ENCODE data around the gene CPT1A.
A peak's percentile ranks its signal among the peaks of the same experiment; 100 is the strongest.

CPT1A gene

DNA sequence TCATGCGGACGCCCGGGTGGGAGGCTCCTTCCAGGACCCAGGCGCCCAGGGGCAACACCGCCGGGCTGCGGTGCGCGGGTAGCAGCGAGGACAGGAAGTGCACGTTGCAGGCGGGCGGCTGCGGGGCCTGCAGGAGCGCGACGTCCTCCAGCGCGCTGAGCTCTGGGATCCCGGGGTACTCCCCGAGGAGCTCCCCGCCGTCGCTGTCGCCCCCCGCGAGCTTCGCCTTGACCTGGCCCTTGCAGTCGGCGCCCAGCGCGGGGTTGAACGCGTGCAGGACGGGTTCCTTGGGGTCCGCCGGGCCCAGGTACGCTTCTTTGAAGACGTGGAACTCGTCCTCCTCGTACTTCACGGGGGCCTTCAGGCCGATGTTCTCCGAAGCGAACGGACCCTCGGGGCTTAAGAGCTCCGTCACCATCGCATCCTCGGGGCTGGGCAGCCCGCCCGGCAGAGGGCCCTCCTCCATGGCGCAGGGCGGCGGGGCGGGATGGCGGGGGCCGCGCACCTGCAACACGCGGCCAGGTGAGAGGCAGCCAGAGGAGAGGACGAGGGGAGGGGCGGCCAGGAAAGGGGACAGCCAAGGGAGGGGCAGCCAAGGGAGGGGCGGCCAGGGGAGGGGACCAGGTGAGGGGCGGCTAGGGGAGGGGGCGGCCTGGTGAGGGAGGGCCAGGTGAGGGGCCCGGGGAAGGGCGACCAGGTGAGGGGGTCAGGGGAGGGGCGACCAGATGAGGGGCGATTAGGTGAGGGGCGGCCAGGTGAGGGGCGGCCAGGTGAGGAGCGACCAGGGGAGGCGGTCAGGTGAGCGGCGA lies 91.3 kb downstream of the CPT1A start:
- peak; percentile 6 for DNase-seq

DNA sequence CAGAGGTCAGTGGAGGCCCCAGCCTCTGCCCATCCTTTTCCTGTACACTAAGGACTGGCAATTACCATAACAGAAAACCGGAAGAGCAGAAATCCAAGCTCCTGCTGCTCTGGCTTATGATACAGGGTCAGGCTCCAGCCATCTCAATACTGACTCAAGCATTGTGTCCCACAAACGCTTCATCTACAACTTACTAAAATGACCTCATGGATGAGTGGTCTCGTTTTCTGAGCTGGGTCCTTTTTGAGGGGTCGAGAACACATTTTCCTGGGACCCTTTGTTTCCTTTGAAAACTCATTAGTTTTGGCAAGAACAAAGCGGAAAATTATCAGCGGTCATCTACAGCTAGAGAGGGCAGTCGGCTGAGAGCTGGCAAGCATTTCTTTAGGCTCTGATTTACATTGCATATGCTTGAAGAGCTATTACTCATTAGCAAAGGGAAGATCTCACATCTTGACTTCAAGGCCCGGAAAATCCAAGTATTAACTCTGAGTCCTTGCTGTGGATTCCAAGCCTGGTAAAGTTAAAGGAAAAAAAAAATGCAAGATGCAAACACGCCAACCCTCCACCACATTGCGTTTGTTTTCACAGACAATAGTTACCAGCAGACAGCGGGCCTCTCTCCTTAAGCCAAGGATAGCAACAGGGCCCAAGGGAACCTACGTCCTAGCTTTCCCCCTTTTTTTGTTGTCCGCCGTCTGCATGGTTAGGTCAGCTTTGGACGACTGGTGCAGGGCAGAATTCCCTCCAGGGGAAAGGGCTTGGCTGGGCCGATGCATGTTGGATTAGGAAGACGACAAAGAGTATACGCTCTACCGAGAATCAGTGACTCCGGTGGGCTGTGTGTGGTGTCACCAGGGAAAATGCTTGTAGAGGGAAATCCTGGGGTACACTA lies 92.2 kb downstream of the CPT1A start:
- DNase-seq, result no peak

DNA sequence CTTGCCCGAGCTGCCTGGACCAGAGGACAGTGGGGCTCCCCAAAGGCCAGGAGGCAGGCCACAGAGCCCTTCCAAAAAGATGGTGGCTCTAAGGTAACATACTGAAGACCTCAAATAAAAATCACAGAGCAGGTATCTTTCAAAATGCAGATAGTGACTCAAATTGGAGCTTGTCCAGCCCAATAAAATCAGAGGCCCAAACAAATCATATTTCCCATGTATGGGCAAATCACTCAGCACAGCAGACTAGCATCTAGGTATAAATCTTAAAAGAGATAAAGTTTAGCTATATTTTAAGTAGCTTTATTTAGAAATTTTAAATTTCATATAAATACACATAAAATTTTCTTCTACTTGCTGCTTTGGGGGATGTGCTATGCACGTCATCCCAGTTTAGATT lies 93.7 kb downstream of the CPT1A start:
- DNase-seq, result no peak

DNA sequence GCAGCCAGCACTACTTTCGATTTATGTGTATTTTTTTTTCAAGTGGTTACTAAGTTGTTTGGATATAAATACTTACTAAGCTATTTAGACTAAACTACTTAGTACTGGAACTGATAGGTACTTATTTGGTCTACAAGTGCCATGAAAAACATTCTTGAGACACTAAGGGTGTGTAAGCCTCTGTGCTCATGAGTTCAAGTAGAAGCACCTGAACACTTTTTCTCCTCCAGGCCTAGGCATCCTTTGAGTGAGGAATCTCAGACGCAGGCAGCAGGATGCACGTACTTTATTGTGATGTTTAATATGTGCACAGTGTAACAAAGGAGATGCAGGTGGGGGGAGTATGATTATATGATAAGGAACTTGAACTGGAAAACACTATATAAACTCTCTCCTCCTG lies 98.2 kb downstream of the CPT1A start:
- DNase-seq, result no peak

DNA sequence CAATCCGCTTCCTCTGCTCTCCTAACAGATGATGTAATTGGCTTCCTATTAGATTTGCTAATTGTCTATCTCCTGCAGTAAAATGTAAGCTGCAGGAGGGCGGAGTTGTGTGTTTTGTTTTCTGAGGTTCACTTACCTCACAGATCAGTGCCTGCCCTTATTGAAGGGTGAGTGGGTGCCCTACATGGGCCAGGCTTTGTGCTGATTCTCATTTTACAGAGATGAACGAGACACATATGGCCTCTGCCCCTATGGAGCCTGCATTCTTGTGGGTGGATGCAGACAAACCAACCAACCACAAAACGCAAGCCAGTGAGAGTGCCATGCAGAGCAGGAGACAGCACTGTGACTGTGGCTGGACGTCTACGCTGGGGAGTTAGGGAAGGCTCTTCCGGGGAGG lies 100.3 kb downstream of the CPT1A start:
- DNase-seq, result no peak

DNA sequence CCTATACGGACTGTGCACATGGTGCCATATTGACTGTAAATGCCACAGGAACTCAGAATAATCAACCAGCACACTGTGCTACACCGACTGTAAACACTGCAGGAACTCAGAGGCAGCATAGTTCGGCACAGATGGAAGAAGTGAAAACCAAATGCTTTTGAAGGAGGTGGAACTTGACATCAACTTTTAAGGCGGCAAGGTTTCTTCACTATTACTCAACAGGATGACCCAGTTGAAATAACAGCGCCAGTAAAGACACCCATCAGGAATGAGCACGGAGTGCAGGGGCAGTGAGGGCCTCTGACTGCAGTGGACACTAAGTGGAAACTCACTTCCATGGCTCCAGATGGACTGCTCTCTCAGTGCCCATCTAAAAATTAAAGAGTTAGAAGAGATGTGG lies 106.1 kb downstream of the CPT1A start:
- DNase-seq, result no peak

DNA sequence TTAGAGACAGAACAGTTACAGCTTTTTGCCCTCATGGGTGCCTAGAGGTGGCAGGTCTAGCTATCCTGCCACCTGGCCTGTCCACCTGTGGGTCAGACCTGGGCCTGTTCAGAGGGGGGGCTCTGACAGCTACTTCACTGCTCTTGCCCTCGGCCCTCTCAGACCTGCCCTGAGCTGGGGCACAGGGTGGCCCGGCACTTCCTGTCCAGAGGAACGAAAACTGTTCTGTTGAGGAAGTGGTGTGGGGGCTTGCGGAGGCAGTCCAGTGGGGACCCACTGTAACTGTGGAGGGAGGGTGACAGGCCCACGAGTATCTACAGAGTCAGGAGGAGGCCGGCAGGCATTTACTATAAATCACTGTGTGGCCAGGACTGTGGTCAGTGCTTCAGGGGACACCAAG lies 106.6 kb downstream of the CPT1A start:
- no peak for DNase-seq

DNA sequence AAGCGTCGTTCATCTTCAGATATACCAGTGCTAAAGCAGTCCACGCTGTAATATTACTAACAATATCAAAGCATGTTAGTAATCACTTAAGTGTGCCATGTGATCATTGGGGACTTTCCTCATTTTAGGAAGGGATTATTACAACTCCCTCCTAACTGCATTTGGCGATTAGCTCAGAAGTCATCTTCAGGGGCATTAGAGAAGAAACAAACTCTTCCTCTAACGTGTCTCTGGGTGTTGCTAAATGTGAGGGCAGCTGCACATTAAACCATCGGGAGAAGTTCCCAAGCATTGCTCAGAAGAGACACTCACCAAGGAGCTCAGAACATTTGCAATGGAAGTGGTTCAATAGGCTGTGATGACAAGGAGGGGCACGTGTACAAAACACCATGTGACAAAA lies 107.6 kb downstream of the CPT1A start:
- no peak for DNase-seq

DNA sequence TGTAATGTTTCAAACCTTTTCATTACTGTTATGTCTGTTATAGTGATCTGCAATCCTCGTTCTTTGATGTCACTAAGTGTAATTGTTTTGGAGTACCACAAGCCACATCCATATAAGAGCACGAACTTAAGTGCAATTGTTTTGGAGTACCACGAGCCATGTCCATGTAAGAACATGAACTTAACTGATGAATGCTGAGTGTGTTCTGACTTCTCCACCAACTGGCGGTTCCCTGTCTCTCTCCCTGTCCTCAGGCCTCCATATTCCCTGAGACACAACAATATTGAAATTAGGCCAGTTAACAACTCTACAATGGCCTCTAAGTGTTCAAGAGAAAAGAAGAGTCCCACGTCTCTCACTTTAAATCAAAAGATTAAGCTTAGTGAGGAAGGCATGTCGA lies 113.9 kb downstream of the CPT1A start:
- no peak for DNase-seq

DNA sequence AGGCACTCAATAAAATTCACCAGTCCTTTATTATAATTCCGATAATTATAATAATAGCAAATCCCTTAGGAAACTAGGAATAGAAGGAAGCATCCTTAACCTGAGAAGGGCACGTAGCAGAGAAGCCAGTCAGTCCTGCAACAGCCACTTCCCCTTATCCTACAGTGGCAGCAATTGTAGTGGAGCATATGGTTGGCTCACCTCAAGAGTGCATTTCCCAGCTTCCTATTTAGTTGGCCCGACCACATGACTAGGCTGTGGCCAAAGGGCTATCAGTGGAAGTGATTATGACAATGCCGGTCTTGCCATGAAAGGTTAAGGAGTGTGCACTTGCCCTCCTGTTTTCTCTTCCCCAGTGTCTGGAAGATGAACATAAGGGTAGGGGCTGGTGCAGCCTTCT lies 117.4 kb downstream of the CPT1A start:
- no peak for DNase-seq

DNA sequence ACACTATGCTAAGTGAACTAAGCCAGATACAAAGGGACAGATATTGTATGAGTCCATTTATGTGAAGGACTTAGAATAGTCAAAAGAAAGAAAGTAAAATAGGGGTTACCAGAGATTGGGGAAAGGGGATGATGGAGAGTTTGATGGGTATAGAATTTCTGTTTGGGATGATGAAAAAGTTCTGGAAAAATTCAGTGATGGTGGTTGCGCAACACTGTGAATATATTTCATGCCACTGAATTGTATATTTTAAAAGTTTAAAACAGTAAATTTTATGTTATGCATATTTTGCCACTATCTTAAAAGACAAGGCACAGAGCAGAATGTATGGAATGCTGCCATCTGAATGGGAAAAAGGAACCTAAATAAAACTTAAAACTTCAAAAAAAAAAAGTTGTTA lies 119.6 kb downstream of the CPT1A start:
- no peak for DNase-seq

DNA sequence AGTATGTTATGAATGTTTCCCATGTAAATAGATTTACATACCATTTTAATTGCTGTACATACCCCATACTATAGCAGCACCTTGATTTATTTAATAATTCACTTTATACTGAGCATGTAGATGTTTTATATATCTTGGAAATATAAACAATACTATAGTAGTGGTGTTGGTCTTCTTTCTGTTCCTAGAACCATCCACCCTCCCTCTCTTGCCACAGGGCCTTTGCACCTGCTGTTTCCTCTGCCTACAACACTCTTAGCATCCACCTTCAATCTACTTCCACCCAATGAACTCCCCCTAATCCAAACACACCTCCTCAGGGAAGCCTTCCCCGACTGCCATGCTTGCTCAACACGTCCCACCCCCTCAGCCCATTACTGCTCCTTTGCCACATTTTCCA lies 120.6 kb downstream of the CPT1A start:
- DNase-seq, result no peak

DNA sequence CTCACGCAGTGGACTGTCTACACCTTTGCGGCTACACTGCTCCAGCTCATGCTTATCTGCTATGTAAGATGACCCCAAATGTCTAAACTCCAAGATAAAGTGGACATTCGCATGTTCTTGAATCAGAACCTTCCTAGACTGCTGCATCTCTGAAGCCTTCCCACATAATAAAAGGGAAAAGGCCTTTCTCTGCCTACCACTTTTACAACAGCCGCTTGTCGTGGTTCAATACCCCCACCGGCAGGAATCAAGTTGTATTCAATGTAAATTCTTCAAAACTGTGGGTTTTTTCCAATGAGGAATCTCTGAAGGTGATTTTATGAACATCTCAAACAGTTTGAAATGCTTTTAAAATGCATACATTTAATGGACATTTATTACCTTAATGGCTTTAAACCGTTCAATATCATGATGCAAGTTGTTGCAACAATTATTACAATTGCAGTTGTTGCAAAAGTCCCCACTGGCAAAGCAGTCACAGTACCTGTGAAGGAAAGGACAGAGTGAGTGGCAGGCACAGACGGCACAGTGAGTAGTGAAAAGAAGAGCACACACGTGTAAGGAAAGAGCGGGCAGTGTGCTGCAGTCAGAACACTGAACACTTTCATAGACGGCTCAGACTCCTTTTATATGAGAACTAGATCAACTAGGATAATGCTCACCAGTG lies 126.1 kb downstream of the CPT1A start:
- DNase-seq, result no peak

DNA sequence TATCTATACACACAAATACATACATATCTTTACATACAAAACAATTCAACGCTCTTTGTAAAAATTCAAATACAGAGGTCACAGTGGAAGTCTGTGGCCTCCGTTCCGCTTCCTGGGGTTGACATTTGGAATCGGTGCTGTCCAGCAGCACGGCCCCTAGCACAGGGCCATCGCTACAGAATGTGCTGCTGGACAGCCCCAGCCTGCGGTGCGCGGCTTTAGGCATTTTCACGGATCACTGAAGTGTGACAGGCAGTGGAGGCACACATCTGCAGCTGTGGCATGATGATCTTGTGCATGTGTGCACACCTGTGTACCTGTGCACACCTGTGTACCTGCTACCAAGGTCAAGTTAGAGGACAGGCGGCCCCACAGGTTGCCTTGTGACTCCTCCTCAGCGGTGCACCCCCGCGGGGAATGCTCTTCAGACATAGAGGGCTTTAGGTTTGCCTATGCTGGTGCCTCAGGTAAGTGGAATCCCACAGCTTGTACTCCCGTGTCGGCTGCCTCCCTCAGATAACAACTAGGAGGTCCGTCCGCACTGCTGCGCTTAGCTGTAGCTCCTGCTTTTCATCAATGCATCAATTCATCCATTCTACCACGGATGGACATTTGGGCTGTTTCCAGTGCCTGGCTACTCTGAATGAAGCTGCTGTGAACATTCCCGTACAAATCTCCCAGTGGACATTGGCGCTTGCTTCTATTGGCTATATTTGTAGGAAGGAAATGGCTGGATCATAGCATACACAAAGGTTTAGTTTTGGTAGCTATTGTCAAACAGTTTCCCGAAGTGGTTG lies 127.5 kb downstream of the CPT1A start:
- DNase-seq, result no peak

DNA sequence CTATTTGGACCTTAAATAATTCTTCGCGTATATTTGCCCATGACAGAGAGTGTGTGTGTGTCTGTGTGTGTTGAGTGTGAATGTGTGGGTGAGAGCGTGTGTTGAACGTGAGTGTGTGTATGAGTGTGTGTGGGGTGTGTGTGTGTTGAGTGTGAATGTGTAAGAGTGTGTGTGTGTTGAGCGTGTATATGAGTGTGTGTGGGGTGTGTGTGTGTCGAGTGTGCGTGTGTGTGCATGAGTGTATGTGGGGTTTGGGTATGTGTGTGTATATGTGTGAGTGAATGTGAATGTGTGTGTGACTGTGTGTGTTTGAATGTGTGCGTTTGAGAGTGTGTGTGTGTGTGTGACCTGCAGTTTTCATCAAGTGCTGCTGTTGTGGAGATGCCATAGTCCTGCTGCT lies 130.6 kb downstream of the CPT1A start:
- DNase-seq, result no peak

DNA sequence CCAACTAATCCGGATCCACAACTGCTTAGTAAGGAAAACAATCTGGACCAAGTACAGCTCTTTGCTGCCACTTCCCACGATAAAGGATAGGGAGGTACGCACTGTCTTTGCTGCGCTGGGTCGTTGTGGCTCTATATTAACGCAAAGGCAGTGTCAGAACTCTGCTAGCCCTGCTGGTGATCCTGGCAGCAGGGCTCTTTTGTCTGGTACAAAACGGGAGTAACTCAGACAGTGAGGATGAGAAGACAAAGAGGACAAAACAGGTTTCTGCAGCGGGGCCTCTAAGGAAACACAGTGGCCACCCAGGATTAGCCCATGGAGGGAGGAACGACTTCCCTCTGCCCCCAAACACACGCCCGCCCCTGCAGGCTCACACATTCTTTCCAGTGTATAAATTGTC lies 131.3 kb downstream of the CPT1A start:
- DNase-seq, result no peak

DNA sequence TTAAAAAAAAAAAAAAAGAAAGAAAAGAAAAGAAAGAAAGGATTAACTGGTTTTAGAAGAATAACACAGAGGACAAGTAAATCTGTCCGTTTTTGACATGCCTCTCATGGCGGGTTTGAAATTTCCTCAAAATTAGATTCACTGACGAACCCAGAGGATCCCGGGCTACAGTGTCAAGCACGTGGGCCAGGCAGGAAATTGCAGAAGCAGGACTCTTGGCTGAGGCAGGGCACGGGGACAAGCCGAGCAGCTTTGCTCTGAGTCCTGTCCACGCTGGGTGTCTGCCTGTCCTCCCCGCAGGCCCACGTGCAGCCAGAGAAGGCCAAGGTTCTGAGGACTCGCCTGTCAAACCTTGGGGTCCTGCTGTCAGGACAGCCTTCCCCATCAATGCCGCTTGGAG lies 132.7 kb downstream of the CPT1A start:
- no peak for DNase-seq

DNA sequence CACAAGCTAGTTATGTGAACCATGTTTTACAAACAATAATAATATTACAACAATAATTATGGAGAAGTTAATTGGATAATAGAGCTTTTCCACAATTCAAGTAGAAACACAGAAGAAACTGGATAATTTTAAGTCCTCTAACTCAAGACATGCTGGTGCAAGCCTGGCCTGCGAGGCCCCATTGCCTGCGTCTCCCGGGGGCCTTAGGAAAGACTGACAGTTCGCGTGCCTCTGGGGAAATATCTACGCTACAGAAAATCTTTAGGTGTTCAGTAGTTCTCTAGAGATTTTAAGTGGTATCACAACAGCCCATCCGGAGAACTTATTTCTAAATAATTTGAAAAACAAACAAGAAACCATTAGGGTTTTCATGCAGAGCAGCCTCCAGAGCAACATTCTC lies 134.2 kb downstream of the CPT1A start:
- no peak for DNase-seq

DNA sequence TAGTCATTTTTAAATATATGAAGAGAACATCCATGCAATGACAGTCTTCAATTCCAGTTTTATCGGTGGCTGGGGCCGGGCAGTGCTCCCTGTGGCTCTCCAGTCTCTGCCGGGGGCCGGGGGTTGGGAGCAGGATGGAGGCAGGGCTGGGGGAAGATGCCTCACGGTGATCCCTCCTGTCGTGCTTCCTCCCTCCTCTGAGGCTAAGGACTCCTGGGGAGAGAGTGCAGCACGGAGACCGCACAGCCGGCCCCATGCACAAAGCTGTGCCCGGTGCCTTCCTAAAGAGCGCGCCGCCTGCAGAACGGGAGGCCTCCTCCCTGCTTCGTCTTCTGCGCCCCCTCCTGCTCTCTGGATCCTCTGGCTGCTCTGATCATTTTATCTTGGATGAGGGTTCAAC lies 136.8 kb downstream of the CPT1A start:
- no peak for DNase-seq
